Activated T-cell treated with anti-CD3 and anti-CD28 coated beads, Interleukin-2, amount 50 U/mL, for 4 hours (primary cell): ENCODE measurements around the gene SYT9. TPM values are rescaled to one million over a fixed set of nuclear protein-coding genes. Genes with fewer than 3 reads are reported as not detected.
"Not testable (repeated sequence)": the region's sequence is repeated elsewhere in the genome, so short reads cannot be mapped to it uniquely, and the experiment has no call there.

Source experiments
- ATAC-seq, 2 donors: fragments of 200-7000 bp; cut with Tn5 transposase; one replicate each; pipeline ENCODE4 v1.10.0; 2021
- DNase-seq: peaks from one replicate; pipeline ENCODE4 v3.0.0-alpha.2; 2020
- H3K27me3 Mint-ChIP-seq: one replicate; pipeline ENCODE4 v1.8.0; 2021; ENCODE audit warnings: low read depth, mixed read lengths
- H3K36me3 Mint-ChIP-seq: one replicate; pipeline ENCODE4 v1.8.0; 2022; ENCODE audit warnings: mixed read lengths; ENCODE audit not compliant: insufficient read depth
- H3K4me1 Mint-ChIP-seq: one replicate; pipeline ENCODE4 v1.8.0; 2021; ENCODE audit warnings: low read depth, mixed read lengths
- H3K4me3 Mint-ChIP-seq: one replicate; pipeline ENCODE4 v1.8.0; 2021; ENCODE audit warnings: mild to moderate bottlenecking, moderate library complexity, mixed read lengths
- H3K9me3 Mint-ChIP-seq: one replicate; pipeline ENCODE4 v1.8.0; 2021; ENCODE audit warnings: mixed read lengths
- total RNA-seq, 3 donors: library from RNA; stranded (reverse); gene quantifications; one replicate each; pipeline ENCODE4 v1.2.1, GENCODE V29; 2021

The SYT9 gene
- total RNA-seq, 3 donors from 2014 or later: not detected

GRCh38 chr11:7513234-7514098 lies 261.8 kb downstream of the SYT9 start, which contains the start of gene PPFIBP2:
PPFIBP2 (plus strand) TSS chr11:7513999; CDS start chr11:7549476, 35,477 bp downstream.
- peaks cover 3% of the 10 kb centered on the region for H3K9me3 Mint-ChIP-seq
- H3K4me1 Mint-ChIP-seq: peaks cover 45% of the 10 kb centered on the region
- H3K36me3 Mint-ChIP-seq: no peaks in the 10 kb centered on the region
- H3K27me3 Mint-ChIP-seq: no peaks in the 10 kb centered on the region
- ATAC-seq (peak; percentile 94), DNase-seq (peak; percentile 79)
- H3K4me3 Mint-ChIP-seq: peak within 1 kb of the TSS; percentile 91

- Mint-ChIP-seq H3K36me3 (no peaks in the 10 kb centered on the region), H3K27me3 (no peaks in the 10 kb centered on the region), H3K4me1 (peaks cover 52% of the 10 kb centered on the region)
These were observed 262.4 kb downstream of the SYT9 start for GRCh38 chr11:7514099-7514591.

GRCh38 chr11:7515447-7515886 lies 263.8 kb downstream of the SYT9 start:
- H3K9me3 Mint-ChIP-seq: peaks cover 4% of the 10 kb centered on the region
- ATAC-seq (no peak), DNase-seq (no peak)
- peaks cover 52% of the 10 kb centered on the region for H3K4me1 Mint-ChIP-seq
- no peak overlapping the region for H3K4me3 Mint-ChIP-seq
- H3K36me3 Mint-ChIP-seq: no peaks in the 10 kb centered on the region
- no peaks in the 10 kb centered on the region for H3K27me3 Mint-ChIP-seq

More at GRCh38 chr11:7514099-7514591, 262.4 kb downstream of the SYT9 start:
- DNase-seq (no peak), ATAC-seq (peak; percentile 36 to 38)
- Mint-ChIP-seq H3K9me3 (peaks cover 4% of the 10 kb centered on the region), H3K4me3 (peak overlapping the region; percentile 91)

GRCh38 chr11:7516475-7516874 lies 264.8 kb downstream of the SYT9 start:
- DNase-seq: no peak
- no peak overlapping the region for H3K4me3 Mint-ChIP-seq
- H3K9me3 Mint-ChIP-seq: peaks cover 4% of the 10 kb centered on the region
- no peaks in the 10 kb centered on the region for H3K27me3 Mint-ChIP-seq
- no peaks in the 10 kb centered on the region for H3K36me3 Mint-ChIP-seq
- no peak for ATAC-seq
- H3K4me1 Mint-ChIP-seq: peaks cover 48% of the 10 kb centered on the region

GRCh38 chr11:7517743-7518142 lies 266.0 kb downstream of the SYT9 start:
- not testable (repeated sequence) for H3K36me3 Mint-ChIP-seq, DNase-seq, H3K4me3 Mint-ChIP-seq, H3K9me3 Mint-ChIP-seq, H3K27me3 Mint-ChIP-seq, ATAC-seq
- peaks cover 37% of the 10 kb centered on the region for H3K4me1 Mint-ChIP-seq

Other genes with a start within 250 kb of the SYT9 start
- gene ZNF214, start 231.6 kb upstream of the SYT9 start, total RNA-seq: not detected
- gene NLRP14, start 231.4 kb upstream of the SYT9 start, total RNA-seq: not detected
- gene RBMXL2, start 162.9 kb upstream of the SYT9 start, total RNA-seq: not detected
- not detected for gene OLFML1, start 233.6 kb downstream of the SYT9 start, total RNA-seq